Measurements from ENCODE around the gene WAPL.
A peak's percentile ranks its signal among the peaks of the same experiment; 100 is the strongest.

GRCh38 chr10:86520871-86521677 is 518 bp downstream of the WAPL start:
- TF ChIP-seq, protein P1, sequence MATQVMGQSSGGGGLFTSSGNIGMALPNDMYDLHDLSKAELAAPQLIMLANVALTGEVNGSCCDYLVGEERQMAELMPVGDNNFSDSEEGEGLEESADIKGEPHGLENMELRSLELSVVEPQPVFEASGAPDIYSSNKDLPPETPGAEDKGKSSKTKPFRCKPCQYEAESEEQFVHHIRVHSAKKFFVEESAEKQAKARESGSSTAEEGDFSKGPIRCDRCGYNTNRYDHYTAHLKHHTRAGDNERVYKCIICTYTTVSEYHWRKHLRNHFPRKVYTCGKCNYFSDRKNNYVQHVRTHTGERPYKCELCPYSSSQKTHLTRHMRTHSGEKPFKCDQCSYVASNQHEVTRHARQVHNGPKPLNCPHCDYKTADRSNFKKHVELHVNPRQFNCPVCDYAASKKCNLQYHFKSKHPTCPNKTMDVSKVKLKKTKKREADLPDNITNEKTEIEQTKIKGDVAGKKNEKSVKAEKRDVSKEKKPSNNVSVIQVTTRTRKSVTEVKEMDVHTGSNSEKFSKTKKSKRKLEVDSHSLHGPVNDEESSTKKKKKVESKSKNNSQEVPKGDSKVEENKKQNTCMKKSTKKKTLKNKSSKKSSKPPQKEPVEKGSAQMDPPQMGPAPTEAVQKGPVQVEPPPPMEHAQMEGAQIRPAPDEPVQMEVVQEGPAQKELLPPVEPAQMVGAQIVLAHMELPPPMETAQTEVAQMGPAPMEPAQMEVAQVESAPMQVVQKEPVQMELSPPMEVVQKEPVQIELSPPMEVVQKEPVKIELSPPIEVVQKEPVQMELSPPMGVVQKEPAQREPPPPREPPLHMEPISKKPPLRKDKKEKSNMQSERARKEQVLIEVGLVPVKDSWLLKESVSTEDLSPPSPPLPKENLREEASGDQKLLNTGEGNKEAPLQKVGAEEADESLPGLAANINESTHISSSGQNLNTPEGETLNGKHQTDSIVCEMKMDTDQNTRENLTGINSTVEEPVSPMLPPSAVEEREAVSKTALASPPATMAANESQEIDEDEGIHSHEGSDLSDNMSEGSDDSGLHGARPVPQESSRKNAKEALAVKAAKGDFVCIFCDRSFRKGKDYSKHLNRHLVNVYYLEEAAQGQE (IDR thresholded peaks at IDR 0.05; ENCODE audit: insufficient read depth in 1 of 2, low read depth in 2 of 2, low read length in 2 of 2) = 0 out of 4 replicates have a peak, but pooled peaks of 1 of the 2 experiments have one; percentile 31
- TF ChIP-seq POLR2AphosphoS5 (IDR thresholded peaks at IDR 0.05; ENCODE audit: low read depth, low read length) (peak; percentile 69; the same call in 1 of the 2 replicates), FOXP2 (optimal IDR thresholded peaks at IDR 0.05; ENCODE audit: borderline replicate concordance, extremely low read depth, extremely low read length, insufficient read depth) (no peak), SIN3A (IDR thresholded peaks at IDR 0.05; ENCODE audit: borderline replicate concordance, insufficient read depth, low read length) (no peak)
